HepG2 (cell line): ENCODE data around the gene TACC3. TPM values are rescaled to one million over a fixed set of nuclear protein-coding genes. Genes with fewer than 3 reads are reported as not detected.

Source experiments
- KIAA2018 ChIP-seq: sonication (generic); formaldehyde crosslinking; IDR thresholded peaks from 2 replicates; pipeline ENCODE4 v1.5.0; 2020; ENCODE audit warnings: mild to moderate bottlenecking, missing genetic modification reagents, borderline replicate concordance
- NFIB ChIP-seq: sonication (generic); formaldehyde crosslinking; IDR thresholded peaks from 2 replicates; pipeline ENCODE4 v1.9.0; 2021; ENCODE audit warnings: missing genetic modification reagents, mild to moderate bottlenecking, borderline replicate concordance
- PAWR ChIP-seq: sonication (generic); formaldehyde crosslinking; IDR thresholded peaks from 2 replicates; pipeline ENCODE4 v1.4.0; 2020; ENCODE audit warnings: missing genetic modification reagents, mild to moderate bottlenecking, borderline replicate concordance
- XRCC5 ChIP-seq: fragments of 200-400 bp; formaldehyde crosslinking; optimal IDR thresholded peaks from 2 replicates; pipeline ENCODE3; 2017; ENCODE audit warnings: mild to moderate bottlenecking, low read length
- ZBTB1 ChIP-seq: sonication (generic); formaldehyde crosslinking; IDR thresholded peaks from 2 replicates; pipeline ENCODE4 v1.4.0; 2020; ENCODE audit warnings: missing genetic modification reagents, borderline replicate concordance
- ZBTB33 ChIP-seq: sonication (generic); formaldehyde crosslinking; IDR thresholded peaks from 2 replicates; pipeline ENCODE4 v1.4.0; 2020; ENCODE audit warnings: missing genetic modification reagents
- ZBTB37 ChIP-seq: sonication (generic); formaldehyde crosslinking; IDR thresholded peaks from 2 replicates; pipeline ENCODE4 v1.4.0; 2020; ENCODE audit warnings: mild to moderate bottlenecking, missing genetic modification reagents
- ZNF264 ChIP-seq: sonication (generic); formaldehyde crosslinking; IDR thresholded peaks from 2 replicates; pipeline ENCODE4 v1.4.0; 2020; ENCODE audit warnings: missing genetic modification reagents
- ZNF740 ChIP-seq: sonication (generic); formaldehyde crosslinking; IDR thresholded peaks from 2 replicates; pipeline ENCODE4 v1.4.0; 2020; ENCODE audit warnings: missing genetic modification reagents
- ZNF768 ChIP-seq: sonication (generic); formaldehyde crosslinking; IDR thresholded peaks from 2 replicates; pipeline ENCODE4 v1.4.0; 2020; ENCODE audit warnings: missing genetic modification reagents
- ZNF777 ChIP-seq: sonication (generic); formaldehyde crosslinking; IDR thresholded peaks from 2 replicates; pipeline ENCODE4 v1.4.0; 2020; ENCODE audit warnings: missing genetic modification reagents
- ZNF781 ChIP-seq: sonication (generic); formaldehyde crosslinking; IDR thresholded peaks from 2 replicates; pipeline ENCODE4 v1.5.1; 2020; ENCODE audit warnings: borderline replicate concordance, mild to moderate bottlenecking, missing genetic modification reagents; ENCODE audit errors: not compliant biosample characterization
- ZNF839 ChIP-seq: sonication (generic); formaldehyde crosslinking; IDR thresholded peaks from 2 replicates; pipeline ENCODE4 v1.4.0; 2020; ENCODE audit warnings: missing genetic modification reagents, mild to moderate bottlenecking, borderline replicate concordance
- ZZZ3 ChIP-seq: sonication (generic); formaldehyde crosslinking; IDR thresholded peaks from 2 replicates; pipeline ENCODE4 v1.4.0; 2020; ENCODE audit warnings: missing genetic modification reagents, mild to moderate bottlenecking, borderline replicate concordance
- polyA plus RNA-seq, 8 experiments: library from polyadenylated mRNA; depleted of rRNA in 3 of 8; stranded (reverse) in 7 of 8; unstranded in 1 of 8; fragments of >200 nt; fragmentation: Illumina TruSeq in 4 of 8; extraction: Trizol in 4 of 8; gene quantifications; 2 replicates each; pipeline versions ENCODE4 v1.2.1 to v1.2.3, GENCODE V29; 2011 to 2016; ENCODE audit warnings: low read depth in 4 of 8, missing spikeins in 1 of 8, mixed read lengths in 1 of 8; ENCODE audit not compliant: insufficient read depth in 1 of 8
- total RNA-seq, 5 experiments: library from RNA; depleted of rRNA; stranded (reverse); fragments of >200 nt; fragmentation: Illumina TruSeq; extraction: Trizol; gene quantifications; 2 replicates each; pipeline ENCODE4 v1.2.3, GENCODE V29; 2016; ENCODE audit warnings: low read depth in 1 of 5
- TF ChIP-seq, protein P1 (sequence below): fragments of 450-650 bp; IDR thresholded peaks from 2 replicates; pipeline ENCODE4 v1.6.1; 2017

The TACC3 gene
- total and polyA plus RNA-seq, 2 of the 13 experiments (the other 11 are each of a cell fraction or from before 2014, with no cell fraction given), result 20.3 to 21.2 TPM

DNA sequence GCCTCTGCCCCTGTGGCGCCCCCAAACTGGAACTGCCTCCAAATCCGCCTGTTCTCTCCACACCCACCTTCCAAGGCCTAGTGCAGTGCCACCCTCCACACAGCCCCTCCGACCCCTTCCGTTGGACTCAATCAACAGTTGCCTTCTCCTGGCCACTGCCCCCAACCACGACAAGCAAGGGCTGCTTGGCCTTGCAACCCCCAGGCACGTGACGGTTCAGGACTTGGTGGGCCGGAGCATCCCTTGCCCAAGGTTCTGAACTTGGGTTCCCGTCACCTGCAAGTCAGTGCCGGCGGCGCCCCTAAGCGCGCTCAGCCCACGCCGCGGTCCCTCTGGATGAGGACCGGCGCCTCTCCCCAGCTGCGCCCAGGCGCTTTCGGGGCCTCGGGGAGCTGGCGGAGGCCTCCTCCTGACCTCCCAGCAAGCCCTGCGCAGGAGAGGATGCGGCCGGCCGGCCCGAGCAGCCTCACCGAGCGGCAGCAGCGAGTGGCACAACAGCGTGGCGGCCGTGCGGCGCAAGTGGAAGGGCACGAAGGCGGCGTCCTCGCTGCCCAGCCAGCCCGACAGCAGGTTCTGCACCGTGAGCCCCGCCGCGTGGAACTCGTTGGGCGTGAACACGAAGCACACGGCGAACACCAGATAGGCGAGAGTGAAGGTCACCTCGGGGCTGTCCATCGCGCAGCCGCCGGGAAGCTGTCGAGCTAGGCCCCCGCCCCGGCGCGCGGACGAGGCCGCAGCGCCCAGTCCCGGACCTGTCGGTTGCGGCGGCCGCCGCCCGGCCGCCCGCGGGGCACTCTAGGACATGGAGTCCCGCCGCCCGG lies 948 bp upstream of the TACC3 start (continued):
- TF ChIP-seq ZBTB37 (no peak), ZZZ3 (CRISPR knock-in tag) (no peak; the same call in 1 of the 2 replicates), ZBTB33 (CRISPR knock-in tag) (no peak), ZNF768 (CRISPR knock-in tag) (peak; percentile 20; the same call in 1 of the 2 replicates), ZNF777 (CRISPR knock-in tag) (peak; percentile 95), ZNF264 (CRISPR knock-in tag) (no peak), ZNF839 (CRISPR knock-in tag) (0 out of 2 replicates have a peak, but pooled peaks have one; percentile 55), PAWR (CRISPR knock-in tag) (no peak), ZNF781 (CRISPR knock-in tag) (no peak), KIAA2018 (CRISPR knock-in tag) (no peak), XRCC5 (peak; percentile 3), ZNF740 (CRISPR knock-in tag) (no peak), ZBTB1 (CRISPR knock-in tag) (no peak), NFIB (CRISPR knock-in tag) (no peak)
- TF ChIP-seq, protein P1, sequence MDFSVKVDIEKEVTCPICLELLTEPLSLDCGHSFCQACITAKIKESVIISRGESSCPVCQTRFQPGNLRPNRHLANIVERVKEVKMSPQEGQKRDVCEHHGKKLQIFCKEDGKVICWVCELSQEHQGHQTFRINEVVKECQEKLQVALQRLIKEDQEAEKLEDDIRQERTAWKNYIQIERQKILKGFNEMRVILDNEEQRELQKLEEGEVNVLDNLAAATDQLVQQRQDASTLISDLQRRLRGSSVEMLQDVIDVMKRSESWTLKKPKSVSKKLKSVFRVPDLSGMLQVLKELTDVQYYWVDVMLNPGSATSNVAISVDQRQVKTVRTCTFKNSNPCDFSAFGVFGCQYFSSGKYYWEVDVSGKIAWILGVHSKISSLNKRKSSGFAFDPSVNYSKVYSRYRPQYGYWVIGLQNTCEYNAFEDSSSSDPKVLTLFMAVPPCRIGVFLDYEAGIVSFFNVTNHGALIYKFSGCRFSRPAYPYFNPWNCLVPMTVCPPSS, result no peak
